ENCODE data around the gene SPATA4. TPM values are rescaled to one million over a fixed set of nuclear protein-coding genes. Genes with fewer than 3 reads are reported as not detected.

The SPATA4 gene
- total and polyA plus RNA-seq, 2 of the 13 experiments (the other 11 are each of a cell fraction or from before 2014, with no cell fraction given) = not detected

- Histone ChIP-seq H3K27ac (ENCODE audit: extremely low read length, insufficient read depth, low read length) (no peak overlapping the region), H3K9me3 (ENCODE audit: low read length) (no peaks in the 10 kb centered on the region), H3K27me3 (ENCODE audit: control insufficient read depth in 1 of 2, insufficient read depth in 2 of 2, low read length in 2 of 2) (peaks cover 0 to under 1% of the 10 kb centered on the region in 2 experiments; a peak in 1 of 5 replicates), H3K79me2 (ENCODE audit: insufficient read depth, low read length) (no peaks in the 10 kb centered on the region), H3K4me1 (ENCODE audit: insufficient read depth, low read length) (no peaks in the 10 kb centered on the region), H2AFZ (ENCODE audit: low read length) (no peak overlapping the region), H3K36me3 (replicated peaks in 1 of 2; ENCODE audit: control insufficient read depth in 1 of 2, insufficient read depth in 2 of 2, low read length in 2 of 2) (no peaks in the 10 kb centered on the region), H3K4me3 (replicated peaks in 1 of 3; ENCODE audit: insufficient read depth in 1 of 3, low read depth in 2 of 3, low read length in 3 of 3) (no peak overlapping the region), H4K20me1 (ENCODE audit: insufficient read depth, low read length) (no peaks in the 10 kb centered on the region), H3K4me2 (ENCODE audit: low read depth, low read length) (no peak overlapping the region), H3K9ac (ENCODE audit: insufficient read depth, low read depth, low read length) (no peak overlapping the region)
- 17% methylated on average over 4 of the region's 4 CpGs for WGBS (ENCODE audit: low lambda C conversion rate)
- TF ChIP-seq, protein P1, sequence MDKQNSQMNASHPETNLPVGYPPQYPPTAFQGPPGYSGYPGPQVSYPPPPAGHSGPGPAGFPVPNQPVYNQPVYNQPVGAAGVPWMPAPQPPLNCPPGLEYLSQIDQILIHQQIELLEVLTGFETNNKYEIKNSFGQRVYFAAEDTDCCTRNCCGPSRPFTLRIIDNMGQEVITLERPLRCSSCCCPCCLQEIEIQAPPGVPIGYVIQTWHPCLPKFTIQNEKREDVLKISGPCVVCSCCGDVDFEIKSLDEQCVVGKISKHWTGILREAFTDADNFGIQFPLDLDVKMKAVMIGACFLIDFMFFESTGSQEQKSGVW (CRISPR knock-in tag; IDR thresholded peaks at IDR 0.05; ENCODE audit: borderline replicate concordance) = no peak
- TF ChIP-seq CBX5 (CRISPR knock-in tag; IDR thresholded peaks at IDR 0.05; ENCODE audit: borderline replicate concordance) (no peak), ARID2 (CRISPR knock-in tag; IDR thresholded peaks at IDR 0.05; ENCODE audit: borderline replicate concordance) (no peak), CHD2 (IDR thresholded peaks at IDR 0.05; ENCODE audit: low read depth, low read length) (no peak), ZFP36L2 (CRISPR knock-in tag; IDR thresholded peaks at IDR 0.05) (no peak), U2AF2 (IDR thresholded peaks at IDR 0.05; ENCODE audit: low read depth, low read length) (no peak), NBN (conservative IDR thresholded peaks at IDR 0.05) (no peak)
- in situ Hi-C loops (cut with HindIII; ENCODE audit: extremely low pct_ligation_motif_present, low pct_unique_long_range_greater_than_20kb) (no loop called here), intact Hi-C loops (cut with micrococcal nuclease; ENCODE audit: unreplicated experiment) (no loop called here)
- ChIA-PET CTCF (ENCODE audit: low intra/inter-chr PET ratio, low total read pairs) (no interaction called here), POLR2A (no interaction called here)
- BruUV-seq (replicated peaks) = no TSS peak
- DNase-seq (ENCODE audit: low spot score) (no peak), ATAC-seq (no peak), FAIRE-seq (no peak)
Measured at GRCh38 chr4:176205299-176205698, 9.9 kb upstream of the SPATA4 start.

DNA sequence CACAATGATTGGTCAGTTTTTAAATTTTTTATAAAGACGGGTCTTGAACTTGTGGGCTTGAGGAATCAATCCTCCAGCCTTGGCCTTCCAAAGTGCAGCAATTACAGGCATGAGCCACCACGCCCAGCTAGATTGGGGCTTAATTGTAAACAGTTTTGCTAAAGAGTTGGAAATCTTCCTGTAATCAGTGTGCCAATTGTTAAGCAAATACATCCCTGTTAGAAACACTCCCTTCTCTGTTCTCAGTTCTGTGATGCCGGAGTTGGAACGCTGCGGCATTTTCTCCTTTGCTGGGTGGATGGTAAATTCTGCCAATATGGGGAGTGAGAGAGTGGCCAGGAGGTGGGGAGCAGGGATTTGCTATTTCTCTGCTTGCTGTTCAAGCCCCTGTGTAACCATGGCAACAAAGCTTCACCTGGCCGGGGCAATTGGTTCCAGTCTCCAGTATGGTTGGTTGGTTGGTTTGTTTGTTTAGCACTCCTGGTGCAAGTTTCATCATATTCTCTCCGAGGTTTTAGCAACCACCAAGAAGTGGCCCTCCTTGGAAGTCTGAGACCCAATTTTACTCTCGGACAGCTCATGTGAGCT, 3.0 kb upstream of the SPATA4 start:
- FAIRE-seq (no peak), ATAC-seq (no peak), DNase-seq (ENCODE audit: low spot score) (no peak)
- Histone ChIP-seq H3K36me3 (replicated peaks in 1 of 2; ENCODE audit: control insufficient read depth in 1 of 2, insufficient read depth in 2 of 2, low read length in 2 of 2) (no peaks in the 10 kb centered on the region), H3K27me3 (ENCODE audit: control insufficient read depth in 1 of 2, insufficient read depth in 2 of 2, low read length in 2 of 2) (peaks cover 1 to 6% of the 10 kb centered on the region in 2 experiments; a peak in 2 of 5 replicates), H2AFZ (ENCODE audit: low read length) (no peak overlapping the region), H3K9ac (ENCODE audit: insufficient read depth, low read depth, low read length) (no peak overlapping the region), H3K4me2 (ENCODE audit: low read depth, low read length) (no peak overlapping the region), H3K27ac (ENCODE audit: extremely low read length, insufficient read depth, low read length) (no peak overlapping the region), H3K79me2 (ENCODE audit: insufficient read depth, low read length) (no peaks in the 10 kb centered on the region), H3K4me3 (replicated peaks in 1 of 3; ENCODE audit: insufficient read depth in 1 of 3, low read depth in 2 of 3, low read length in 3 of 3) (no peak overlapping the region), H4K20me1 (ENCODE audit: insufficient read depth, low read length) (no peaks in the 10 kb centered on the region), H3K4me1 (ENCODE audit: insufficient read depth, low read length) (no peaks in the 10 kb centered on the region; the same call in 1 of the 2 replicates), H3K9me3 (ENCODE audit: low read length) (no peaks in the 10 kb centered on the region)
- ChIA-PET POLR2A (no interaction called here), CTCF (ENCODE audit: low intra/inter-chr PET ratio, low total read pairs) (no interaction called here)
- no TSS peak for BruUV-seq (replicated peaks)
- in situ Hi-C loops (cut with HindIII; ENCODE audit: extremely low pct_ligation_motif_present, low pct_unique_long_range_greater_than_20kb) = loop anchor here (10.0 kb wide), 1 partner anchor 116 kb away; the partner anchor contains the start of gene SPCS3
- TF ChIP-seq ZSCAN21 (CRISPR knock-in tag; IDR thresholded peaks at IDR 0.05; ENCODE audit: borderline replicate concordance) (no peak), FOXJ3 (CRISPR knock-in tag; IDR thresholded peaks at IDR 0.05; ENCODE audit: borderline replicate concordance) (no peak), ZNF598 (CRISPR knock-in tag; IDR thresholded peaks at IDR 0.05; ENCODE audit: borderline replicate concordance) (no peak), ZNF747 (CRISPR knock-in tag; IDR thresholded peaks at IDR 0.05; ENCODE audit: borderline replicate concordance) (no peak), ZNF773 (CRISPR knock-in tag; IDR thresholded peaks at IDR 0.05; ENCODE audit: borderline replicate concordance) (no peak), NFE2L1 (CRISPR knock-in tag; IDR thresholded peaks at IDR 0.05; ENCODE audit: borderline replicate concordance) (no peak), RFX1 (IDR thresholded peaks at IDR 0.05) (no peak; the same call in 1 of the 2 replicates), NKX3-1 (CRISPR knock-in tag; IDR thresholded peaks at IDR 0.05) (no peak), MAF1 (CRISPR knock-in tag; IDR thresholded peaks at IDR 0.05; ENCODE audit: borderline replicate concordance) (no peak), NFE2 (CRISPR knock-in tag; IDR thresholded peaks at IDR 0.05) (no peak), ZFP36L2 (CRISPR knock-in tag; IDR thresholded peaks at IDR 0.05) (no peak)
- WGBS (ENCODE audit: low lambda C conversion rate) = 14% methylated on average over 7 of the region's 8 CpGs
- intact Hi-C loops (cut with micrococcal nuclease; ENCODE audit: unreplicated experiment) = loop anchor here (5.0 kb wide), 1 partner anchor 124 kb away; no protein-coding TSS in a partner anchor
